ENCODE data around the gene AGO3. TPM values are rescaled to one million over a fixed set of nuclear protein-coding genes. Genes with fewer than 3 reads are reported as not detected.

Gene AGO3
- total RNA-seq, 1 experiment from 2014 or later, result 50.1 TPM

- Histone ChIP-seq H3K9me3 (ENCODE audit: insufficient read depth, low read depth) (no peaks in the 10 kb centered on the region), H3K27ac (no peak overlapping the region), H2AFZ (no peak overlapping the region), H3K27me3 (ENCODE audit: insufficient read depth, low read depth) (no peaks in the 10 kb centered on the region), H3F3A (ENCODE audit: insufficient read depth, low read depth) (peaks cover 4% of the 10 kb centered on the region; the same call in 1 of the 2 replicates), H3K79me2 (ENCODE audit: low read depth) (no peaks in the 10 kb centered on the region), H3K4me1 (replicated peaks; ENCODE audit: insufficient read depth) (peaks cover 4% of the 10 kb centered on the region; the same call in 1 of the 2 replicates), H3K36me3 (ENCODE audit: low read depth) (no peaks in the 10 kb centered on the region), H3K4me2 (no peak overlapping the region), H4K20me1 (ENCODE audit: insufficient read depth) (no peaks in the 10 kb centered on the region), H3K9me2 (ENCODE audit: insufficient read depth) (no peaks in the 10 kb centered on the region), H3K4me3 (no peak overlapping the region)
- ChIA-PET CTCF (interaction anchor here (1.0 kb wide), 1 partner anchor 47 kb away, joined by 3 read pairs; the partner anchor contains the start of gene TRAPPC3), POLR2A (ENCODE audit: unreplicated experiment) (no interaction called here)
- no peak for DNase-seq
- TF ChIP-seq EZH2 (IDR thresholded peaks at IDR 0.05; ENCODE audit: low read depth) (no peak), CTCF (conservative IDR thresholded peaks at IDR 0.05) (no peak)
- no TSS peak for BruUV-seq (replicated peaks)
- intact Hi-C loops (cut with micrococcal nuclease; ENCODE audit: unreplicated experiment), result no loop called here
Measured at GRCh38 chr1:36101546-36101945, 170.6 kb downstream of the AGO3 start.

- no TSS peak for BruUV-seq (replicated peaks)
- intact Hi-C loops (cut with micrococcal nuclease; ENCODE audit: unreplicated experiment), result no loop called here
- Histone ChIP-seq H3K27ac (no peak overlapping the region), H3K27me3 (ENCODE audit: insufficient read depth, low read depth) (no peaks in the 10 kb centered on the region), H2AFZ (no peak overlapping the region), H3K9me3 (ENCODE audit: insufficient read depth, low read depth) (no peaks in the 10 kb centered on the region), H3K36me3 (ENCODE audit: low read depth) (no peaks in the 10 kb centered on the region), H3K4me3 (no peak overlapping the region), H3K4me1 (replicated peaks; ENCODE audit: insufficient read depth) (peaks cover 17% of the 10 kb centered on the region), H3K79me2 (ENCODE audit: low read depth) (no peaks in the 10 kb centered on the region), H3K9me2 (ENCODE audit: insufficient read depth) (no peaks in the 10 kb centered on the region), H3F3A (ENCODE audit: insufficient read depth, low read depth) (no peaks in the 10 kb centered on the region; the same call in 1 of the 2 replicates), H3K4me2 (no peak overlapping the region), H4K20me1 (ENCODE audit: insufficient read depth) (no peaks in the 10 kb centered on the region)
- TF ChIP-seq CTCF (conservative IDR thresholded peaks at IDR 0.05) (no peak), EZH2 (IDR thresholded peaks at IDR 0.05; ENCODE audit: low read depth) (no peak)
- ChIA-PET POLR2A (ENCODE audit: unreplicated experiment) (no interaction called here), CTCF (no interaction called here)
- DNase-seq, result no peak
Measured at GRCh38 chr1:36106269-36106668, 175.4 kb downstream of the AGO3 start.

- CTCF ChIA-PET, result no interaction called here
- no TSS peak for BruUV-seq (replicated peaks)
- POLR2A ChIA-PET (ENCODE audit: unreplicated experiment), result interaction anchor here (0.6 to 0.7 kb wide), 3 partner anchors 10 to 744 kb away, joined by 3 to 9 read pairs (median 3); no protein-coding TSS in a partner anchor
Measured at GRCh38 chr1:36107394-36107793, 176.5 kb downstream of the AGO3 start.

More at GRCh38 chr1:36107394-36107793, 176.5 kb downstream of the AGO3 start:
- no peaks in the 10 kb centered on the region for H3K9me2 ChIP-seq (ENCODE audit: insufficient read depth)
- H3K4me3 ChIP-seq, result no peak overlapping the region
- intact Hi-C loops (cut with micrococcal nuclease; ENCODE audit: unreplicated experiment), result no loop called here
- no peaks in the 10 kb centered on the region for H3K9me3 ChIP-seq (ENCODE audit: insufficient read depth, low read depth)
- no peaks in the 10 kb centered on the region; the same call in 1 of the 2 replicates for H3F3A ChIP-seq (ENCODE audit: insufficient read depth, low read depth)
- H3K27me3 ChIP-seq (ENCODE audit: insufficient read depth, low read depth), result no peaks in the 10 kb centered on the region
- TF ChIP-seq CTCF (conservative IDR thresholded peaks at IDR 0.05), result no peak
- no peak for TF ChIP-seq EZH2 (IDR thresholded peaks at IDR 0.05; ENCODE audit: low read depth)
- no peak overlapping the region for H2AFZ ChIP-seq
- H4K20me1 ChIP-seq (ENCODE audit: insufficient read depth), result no peaks in the 10 kb centered on the region
- H3K36me3 ChIP-seq (ENCODE audit: low read depth), result no peaks in the 10 kb centered on the region
- no peak overlapping the region for H3K4me2 ChIP-seq
- no peak overlapping the region for H3K27ac ChIP-seq
- no peaks in the 10 kb centered on the region for H3K79me2 ChIP-seq (ENCODE audit: low read depth)
- peaks cover 17% of the 10 kb centered on the region for H3K4me1 ChIP-seq (replicated peaks; ENCODE audit: insufficient read depth)
- no peak for DNase-seq
